Activated CD8-positive, alpha-beta T cell treated with anti-CD3 and anti-CD28 coated beads, Interleukin-2, amount 10 ng/mL, durations not matched to agents 7 days and 5 days (primary cell): ENCODE data around the gene MMRN2. TPM values are rescaled to one million over a fixed set of nuclear protein-coding genes. Genes with fewer than 3 reads are reported as not detected.
"Not testable (repeated sequence)": the region's sequence is repeated elsewhere in the genome, so short reads cannot be mapped to it uniquely, and the experiment has no call there.

ENCODE experiments used
- ATAC-seq: fragments of 150-1000 bp; cut with Tn5 transposase; one replicate; pipeline ENCODE4 v1.10.0; 2021; ENCODE audit warnings: moderate library complexity
- CTCF ChIA-PET: fragments of 350-600 bp; sonication (Branson Sonifier 250); formaldehyde crosslinking; loops from one replicate; lab custom pipeline; 2021; ENCODE audit warnings: antibody characterized with exemption; lab: Charles Lee
- POLR2A ChIA-PET: fragments of 350-600 bp; sonication (Branson Sonifier 250); formaldehyde crosslinking; loops from one replicate; lab custom pipeline; 2021; ENCODE audit warnings: antibody characterized with exemption; lab: Charles Lee
- DNase-seq: peaks from one replicate; pipeline ENCODE4 v3.0.0-alpha.2; 2020
- H3K27ac Mint-ChIP-seq: one replicate; pipeline ENCODE4 v1.8.0; 2021; ENCODE audit warnings: mild to moderate bottlenecking, mixed read lengths
- H3K27me3 Mint-ChIP-seq: one replicate; pipeline ENCODE4 v1.8.0; 2021; ENCODE audit warnings: low read depth, mixed read lengths
- H3K36me3 Mint-ChIP-seq: one replicate; pipeline ENCODE4 v1.8.0; 2021; ENCODE audit warnings: low read depth, mixed read lengths
- H3K4me1 Mint-ChIP-seq: one replicate; pipeline ENCODE4 v1.8.0; 2021; ENCODE audit warnings: low read depth, mixed read lengths
- H3K4me3 Mint-ChIP-seq: one replicate; pipeline ENCODE4 v1.8.0; 2021; ENCODE audit warnings: mild to moderate bottlenecking, mixed read lengths
- H3K9me3 Mint-ChIP-seq: one replicate; pipeline ENCODE4 v1.8.0; 2022; ENCODE audit warnings: mixed read lengths; ENCODE audit not compliant: insufficient read depth
- total RNA-seq, 2 experiments: library from RNA; stranded (reverse); gene quantifications; one replicate each; pipeline ENCODE4 v1.2.3, GENCODE V29; 2021

MMRN2 gene
- total RNA-seq, 2 experiments from 2014 or later, result not detected

GRCh38 chr10:86979296-86979818, 21.9 kb upstream of the MMRN2 start:
- H3K4me1 Mint-ChIP-seq, result no peaks in the 10 kb centered on the region
- H3K4me3 Mint-ChIP-seq, result no peak overlapping the region
- no peak for DNase-seq
- ChIA-PET CTCF (no interaction called here), POLR2A (no interaction called here)
- ATAC-seq, result no peak
- H3K27me3 Mint-ChIP-seq, result peaks cover 10% of the 10 kb centered on the region
- H3K36me3 Mint-ChIP-seq, result no peaks in the 10 kb centered on the region
- H3K9me3 Mint-ChIP-seq, result no peaks in the 10 kb centered on the region
- H3K27ac Mint-ChIP-seq, result no peak overlapping the region

DNA sequence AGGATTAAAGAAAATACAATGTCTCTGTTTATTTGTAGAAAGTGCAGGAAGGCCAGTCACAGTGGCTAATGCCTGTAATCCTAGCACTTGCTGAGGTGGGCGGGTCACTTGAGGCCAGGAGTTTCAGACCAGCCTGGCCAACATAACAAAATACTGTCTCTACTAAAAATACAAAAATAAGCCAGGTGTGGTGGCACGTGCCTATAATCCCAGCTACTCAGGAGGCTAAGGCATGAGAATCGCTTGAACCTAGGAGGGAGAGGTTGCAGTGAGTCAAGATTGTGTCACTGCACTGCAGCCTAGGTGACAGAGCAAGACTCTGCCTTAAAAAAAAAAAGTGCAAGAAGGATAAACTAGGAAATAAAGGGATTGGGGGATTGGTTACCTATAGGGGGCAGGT, 21.0 kb upstream of the MMRN2 start:
- CTCF ChIA-PET, H3K36me3 Mint-ChIP-seq, H3K4me1 Mint-ChIP-seq, DNase-seq, ATAC-seq, H3K27ac Mint-ChIP-seq, POLR2A ChIA-PET, H3K9me3 Mint-ChIP-seq, H3K4me3 Mint-ChIP-seq: not testable (repeated sequence)
- H3K27me3 Mint-ChIP-seq, result peaks cover 14% of the 10 kb centered on the region

DNA sequence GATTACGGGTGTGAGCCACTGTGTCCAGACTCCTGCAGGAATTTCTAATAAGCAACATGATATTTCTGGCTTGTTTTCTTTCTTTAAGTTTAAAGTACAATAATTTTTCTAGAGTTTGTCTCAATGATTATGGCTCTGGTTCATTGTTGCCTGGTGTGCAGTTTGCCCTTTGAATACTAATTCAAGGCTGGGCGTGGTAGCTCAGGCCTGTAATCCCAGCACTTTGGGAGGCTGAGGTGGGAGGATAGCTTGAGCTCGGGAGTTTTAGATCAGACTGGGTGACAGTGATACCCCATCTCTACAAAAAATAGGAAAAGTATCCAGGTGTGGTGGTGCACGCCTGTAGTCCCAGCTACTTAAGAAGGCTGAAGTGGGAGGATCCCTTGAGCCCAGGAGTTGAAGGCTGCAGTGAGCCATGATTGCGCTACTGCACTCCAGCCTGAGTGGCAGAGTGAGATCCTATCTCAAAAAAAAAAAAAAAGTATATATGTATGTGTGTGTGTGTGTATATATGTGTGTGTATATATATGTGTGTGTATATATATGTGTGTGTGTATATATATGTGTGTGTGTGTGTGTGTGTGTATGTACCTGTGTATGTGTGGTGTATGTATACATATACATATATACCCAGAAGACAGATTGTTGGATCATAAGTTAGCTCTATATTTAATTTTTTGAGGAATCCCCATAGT, 19.1 kb upstream of the MMRN2 start:
- no peak for ATAC-seq
- Mint-ChIP-seq H3K36me3 (no peaks in the 10 kb centered on the region), H3K27ac (no peak overlapping the region), H3K9me3 (no peaks in the 10 kb centered on the region), H3K27me3 (peaks cover 26% of the 10 kb centered on the region), H3K4me3 (no peak overlapping the region), H3K4me1 (peaks cover 4% of the 10 kb centered on the region)
- ChIA-PET CTCF (no interaction called here), POLR2A (no interaction called here)
- DNase-seq, result no peak

DNA sequence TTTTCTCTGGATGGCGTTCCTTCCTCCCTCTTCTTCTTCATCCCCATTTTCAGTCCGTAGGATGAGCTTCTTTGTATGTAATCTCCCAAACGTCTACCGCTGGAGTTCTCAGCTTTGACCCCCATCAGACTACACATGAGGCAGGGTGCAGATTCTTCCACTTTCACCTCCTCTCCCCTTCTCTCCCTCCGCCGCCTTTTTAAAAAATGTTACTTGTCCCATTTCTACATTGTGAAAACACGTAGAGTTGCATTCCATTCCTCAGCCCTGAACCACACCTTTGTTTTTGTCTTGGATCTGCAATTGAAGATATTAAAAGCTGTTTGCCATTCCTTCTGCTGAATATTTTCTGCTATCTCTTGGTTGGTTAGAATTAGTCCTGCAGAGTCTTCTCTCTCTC, 17.1 kb upstream of the MMRN2 start:
- CTCF ChIA-PET, result no interaction called here
- DNase-seq, result no peak
- Mint-ChIP-seq H3K27ac (no peak overlapping the region), H3K4me1 (peaks cover 13% of the 10 kb centered on the region), H3K4me3 (no peak overlapping the region), H3K9me3 (no peaks in the 10 kb centered on the region), H3K27me3 (peaks cover 26% of the 10 kb centered on the region), H3K36me3 (no peaks in the 10 kb centered on the region)
- ATAC-seq, result no peak
- POLR2A ChIA-PET, result interaction anchor here (0.7 kb wide), 1 partner anchor 323 kb away, joined by 3 read pairs; no protein-coding TSS in a partner anchor

GRCh38 chr10:86972613-86973380, 15.4 kb upstream of the MMRN2 start:
- ChIA-PET POLR2A (no interaction called here), CTCF (no interaction called here)
- Mint-ChIP-seq H3K27ac (no peak overlapping the region), H3K9me3 (no peaks in the 10 kb centered on the region), H3K4me3 (no peak overlapping the region), H3K4me1 (peaks cover 13% of the 10 kb centered on the region), H3K27me3 (peaks cover 31% of the 10 kb centered on the region), H3K36me3 (no peaks in the 10 kb centered on the region)
- DNase-seq, result no peak
- no peak for ATAC-seq

DNA sequence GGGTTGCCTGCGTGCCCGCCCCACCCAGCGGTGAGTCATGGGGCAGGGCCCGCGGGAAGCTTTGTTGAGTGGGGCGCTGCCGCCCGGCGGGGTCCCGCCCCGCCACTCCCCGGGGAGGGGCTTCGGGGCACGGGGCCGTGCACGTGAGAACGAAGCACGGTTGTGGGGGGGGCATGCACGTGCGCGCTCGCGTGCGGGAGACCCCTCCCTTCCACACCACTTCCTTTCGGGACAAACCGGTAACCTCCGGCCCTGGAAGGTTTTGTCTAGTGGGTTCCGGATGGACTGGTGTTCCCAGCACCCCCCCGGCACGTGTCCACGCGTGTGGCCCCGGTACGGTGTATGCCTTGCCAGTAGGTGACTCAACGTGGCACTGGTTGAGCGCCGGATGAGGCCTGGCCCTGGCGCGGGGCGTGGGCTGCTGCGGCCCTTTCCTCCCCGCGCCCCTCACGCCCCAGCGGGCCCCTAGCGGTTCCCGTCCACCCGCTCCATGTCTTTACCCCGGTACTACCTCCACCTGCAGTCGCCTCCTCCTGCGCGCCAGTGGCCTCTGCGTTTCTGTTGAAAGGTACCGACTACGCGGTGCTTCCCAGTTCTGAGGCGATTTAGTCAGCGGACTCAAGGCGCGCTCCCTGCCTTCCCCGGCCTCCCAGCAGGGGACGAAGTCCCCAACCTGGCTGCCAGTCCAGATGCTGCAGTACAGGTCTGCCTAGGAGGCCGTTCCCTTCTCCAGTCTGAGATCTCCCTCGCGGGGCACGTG, 14.0 kb upstream of the MMRN2 start:
- H3K9me3 Mint-ChIP-seq, result no peaks in the 10 kb centered on the region
- no peaks in the 10 kb centered on the region for H3K36me3 Mint-ChIP-seq
- peak; percentile 95 for ATAC-seq
- H3K4me1 Mint-ChIP-seq, result peaks cover 16% of the 10 kb centered on the region
- H3K27ac Mint-ChIP-seq, result peak overlapping the region; percentile 63
- CTCF ChIA-PET, result no interaction called here
- peak; percentile 83 for DNase-seq
- peak overlapping the region; percentile 67 for H3K4me3 Mint-ChIP-seq
- H3K27me3 Mint-ChIP-seq, result peaks cover 33% of the 10 kb centered on the region
- POLR2A ChIA-PET, result interaction anchor here (0.6 kb wide), 1 partner anchor 511 kb away, joined by 3 read pairs; no protein-coding TSS in a partner anchor

DNA sequence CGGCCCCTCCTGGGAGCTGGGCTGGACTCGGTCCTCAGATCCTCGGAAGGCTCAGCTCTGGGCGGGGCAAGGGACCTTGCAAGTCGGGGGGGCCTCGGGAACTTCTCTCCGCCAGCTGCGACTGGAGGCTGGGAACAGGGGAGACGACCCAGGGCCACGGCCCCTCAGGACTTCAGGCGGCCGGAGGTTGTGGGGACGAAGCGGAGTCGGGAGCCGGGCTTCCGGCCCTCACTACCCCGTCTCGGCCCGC, 13.5 kb upstream of the MMRN2 start:
- Mint-ChIP-seq H3K36me3 (no peaks in the 10 kb centered on the region), H3K27ac (peak overlapping the region; percentile 75), H3K4me3 (peak overlapping the region; percentile 66), H3K9me3 (no peaks in the 10 kb centered on the region), H3K4me1 (peaks cover 22% of the 10 kb centered on the region), H3K27me3 (peaks cover 33% of the 10 kb centered on the region)
- DNase-seq (no peak), ATAC-seq (no peak)
- ChIA-PET POLR2A (interaction anchor here (0.6 kb wide), 1 partner anchor 511 kb away, joined by 3 read pairs; no protein-coding TSS in a partner anchor), CTCF (interaction anchor here (0.7 kb wide), 1 partner anchor 32 kb away, joined by 3 read pairs; no protein-coding TSS in a partner anchor)

GRCh38 chr10:86970162-86970981, 13.0 kb upstream of the MMRN2 start:
- POLR2A ChIA-PET, result interaction anchor here (0.6 kb wide), 1 partner anchor 510 kb away, joined by 3 read pairs; no protein-coding TSS in a partner anchor
- ATAC-seq (no peak), DNase-seq (no peak)
- Mint-ChIP-seq H3K27ac (peak overlapping the region; percentile 75), H3K4me3 (peak overlapping the region; percentile 66), H3K9me3 (no peaks in the 10 kb centered on the region), H3K36me3 (no peaks in the 10 kb centered on the region), H3K4me1 (peaks cover 23% of the 10 kb centered on the region), H3K27me3 (peaks cover 33% of the 10 kb centered on the region)
- CTCF ChIA-PET, result interaction anchor here (0.7 to 1.7 kb wide), 4 partner anchors 30 to 33 kb away, joined by 3 to 4 read pairs (median 3); no protein-coding TSS in a partner anchor

- H3K27me3 Mint-ChIP-seq, result peaks cover 33% of the 10 kb centered on the region
- H3K4me1 Mint-ChIP-seq, result peaks cover 23% of the 10 kb centered on the region
- H3K36me3 Mint-ChIP-seq, result no peaks in the 10 kb centered on the region
- H3K27ac Mint-ChIP-seq, result no peak overlapping the region
- H3K9me3 Mint-ChIP-seq, result no peaks in the 10 kb centered on the region
- POLR2A ChIA-PET, result interaction anchor here (0.6 kb wide), 1 partner anchor 212 kb away, joined by 3 read pairs; no protein-coding TSS in a partner anchor
- DNase-seq (no peak), ATAC-seq (no peak)
- CTCF ChIA-PET, result interaction anchor here (0.7 to 1.7 kb wide), 3 partner anchors 29 to 32 kb away, joined by 3 to 4 read pairs (median 3); no protein-coding TSS in a partner anchor
- no peak overlapping the region for H3K4me3 Mint-ChIP-seq
Observed at GRCh38 chr10:86969421-86970041, 12.1 kb upstream of the MMRN2 start.

DNA sequence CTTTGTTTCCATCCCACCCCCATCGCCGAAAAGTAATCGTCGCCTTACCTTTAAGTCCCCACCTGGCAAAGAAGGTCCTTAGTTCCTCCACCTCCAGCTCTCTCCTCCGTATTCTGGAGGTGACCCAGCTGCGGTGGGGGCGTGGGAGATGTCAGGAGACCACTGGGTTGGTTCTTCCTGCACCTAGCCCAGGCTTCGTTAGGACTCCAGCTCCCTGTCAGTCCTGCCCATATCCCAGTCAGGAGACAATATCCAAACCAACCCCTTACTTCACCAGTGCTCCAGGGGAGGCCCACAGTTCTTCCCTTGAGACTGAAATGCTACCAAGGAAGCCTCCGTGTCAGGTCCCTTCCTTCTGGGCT, 11.6 kb upstream of the MMRN2 start:
- CTCF ChIA-PET, result interaction anchor here (1.7 kb wide), 1 partner anchor 31 kb away, joined by 4 read pairs; no protein-coding TSS in a partner anchor
- ATAC-seq, result no peak
- POLR2A ChIA-PET, result no interaction called here
- Mint-ChIP-seq H3K27ac (no peak overlapping the region), H3K4me1 (peaks cover 23% of the 10 kb centered on the region), H3K9me3 (no peaks in the 10 kb centered on the region), H3K36me3 (no peaks in the 10 kb centered on the region), H3K4me3 (no peak overlapping the region), H3K27me3 (peaks cover 29% of the 10 kb centered on the region)
- DNase-seq, result no peak
